ENCODE results near the gene KCNQ2. TPM values are rescaled to one million over a fixed set of nuclear protein-coding genes. Genes with fewer than 3 reads are reported as not detected.

KCNQ2 gene
- total RNA-seq, 2 donors from 2014 or later = 0.33 TPM; not detected in 1

DNA sequence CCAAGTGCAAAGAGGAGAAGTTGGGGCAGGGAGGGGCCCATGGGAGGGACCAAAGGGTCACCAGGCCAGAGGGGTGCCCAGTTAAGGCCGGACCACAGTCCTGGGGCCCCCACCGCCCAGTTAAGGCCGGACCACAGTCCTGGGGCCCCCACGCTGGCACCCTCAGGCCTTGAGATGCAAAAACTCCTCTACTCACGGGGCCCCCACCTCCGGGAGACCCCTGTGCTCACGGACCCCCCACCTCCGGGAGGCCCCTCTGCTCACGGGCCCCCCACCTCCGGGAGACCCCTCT lies 16.9 kb downstream of the KCNQ2 start:
- no peaks in the 10 kb centered on the region for H3K36me3 Mint-ChIP-seq
- no peaks in the 10 kb centered on the region for H3K9me3 Mint-ChIP-seq
- no peak overlapping the region for H3K27ac Mint-ChIP-seq
- DNase-seq (ENCODE audit: low spot score in 2 of 2) (no peak), ATAC-seq (no peak)

DNA sequence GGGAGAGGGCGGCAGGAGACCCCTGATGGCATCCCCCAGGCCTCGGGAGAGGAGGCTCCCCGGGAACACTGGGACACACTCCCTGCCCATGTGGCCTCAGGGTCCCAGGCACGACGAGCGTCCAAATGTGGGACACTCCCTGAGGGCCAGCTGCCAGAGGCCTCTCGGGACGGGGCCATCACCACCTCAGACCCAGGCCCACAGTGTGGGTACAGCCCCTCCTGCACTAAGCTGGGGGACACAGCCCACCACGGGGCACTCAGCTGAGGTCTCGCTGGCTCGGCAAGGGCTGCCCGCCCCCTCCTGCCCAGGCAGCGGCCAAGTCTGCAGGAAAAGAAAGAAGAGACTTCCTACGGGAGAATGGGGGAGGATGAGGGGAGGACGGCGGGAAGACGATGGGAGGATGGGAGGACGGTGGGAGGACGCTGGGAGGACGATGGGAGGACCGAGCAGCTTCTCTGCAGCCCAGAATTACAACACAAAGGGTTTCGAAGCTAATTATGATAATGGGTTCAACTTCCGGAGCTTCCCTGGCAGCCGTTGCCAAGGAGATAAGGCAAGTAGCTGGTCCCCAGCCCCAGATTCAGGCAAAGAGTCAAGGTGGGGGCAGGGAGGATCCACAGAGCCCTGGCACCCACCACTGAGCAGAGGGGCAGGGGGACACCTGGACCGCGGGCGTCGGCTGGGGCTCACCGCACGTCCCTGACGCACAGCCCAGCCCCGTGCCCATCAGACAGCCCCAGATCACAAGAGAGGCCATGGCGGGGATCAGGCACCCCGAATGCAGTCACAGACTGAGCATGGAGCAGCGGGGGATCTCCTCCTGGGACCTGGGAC lies 17.5 kb downstream of the KCNQ2 start:
- Mint-ChIP-seq H3K27ac (no peak overlapping the region), H3K9me3 (no peaks in the 10 kb centered on the region), H3K36me3 (no peaks in the 10 kb centered on the region)
- no peak for ATAC-seq
- no peak for DNase-seq (ENCODE audit: low spot score in 2 of 2)

DNA sequence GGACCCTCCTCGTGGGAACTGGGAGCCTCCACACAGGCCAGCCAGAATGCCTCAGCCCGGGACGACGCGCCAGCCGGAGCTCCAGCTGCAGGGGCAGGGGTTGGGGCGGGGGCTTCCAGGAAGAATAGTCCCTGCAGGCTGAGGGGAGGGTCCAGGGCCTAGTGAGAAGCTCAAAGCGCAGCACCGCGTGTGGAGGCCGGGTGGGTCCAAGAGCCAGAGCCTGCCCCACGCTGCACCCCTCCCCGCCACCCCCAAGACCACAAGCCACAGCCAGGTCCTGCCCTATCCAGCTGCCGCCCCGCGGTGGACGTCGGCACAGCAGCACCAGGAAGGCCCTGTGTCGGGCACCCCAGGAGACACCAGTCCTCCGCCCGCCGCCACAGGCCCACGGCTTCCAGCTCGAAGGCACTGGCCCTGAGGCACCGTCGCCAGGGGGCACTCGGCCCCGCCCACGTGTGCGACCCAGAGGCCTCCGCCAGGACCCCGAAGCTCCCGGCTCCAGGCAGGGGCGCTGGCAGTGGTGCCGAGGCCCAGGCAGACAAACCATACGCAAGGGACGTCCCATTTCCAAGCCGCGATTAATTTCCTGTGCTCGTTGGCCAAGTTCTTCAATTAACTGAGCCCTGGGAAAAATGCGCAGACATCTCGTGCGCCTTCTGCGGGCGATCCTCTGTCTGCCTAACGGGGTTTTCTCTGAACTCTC lies 19.5 kb downstream of the KCNQ2 start:
- ATAC-seq (peak in 1 of 2 donors; percentile 59), DNase-seq (ENCODE audit: low spot score in 2 of 2) (no peak)
- H3K9me3 Mint-ChIP-seq = no peaks in the 10 kb centered on the region
- H3K36me3 Mint-ChIP-seq = no peaks in the 10 kb centered on the region
- H3K27ac Mint-ChIP-seq = no peak overlapping the region

DNA sequence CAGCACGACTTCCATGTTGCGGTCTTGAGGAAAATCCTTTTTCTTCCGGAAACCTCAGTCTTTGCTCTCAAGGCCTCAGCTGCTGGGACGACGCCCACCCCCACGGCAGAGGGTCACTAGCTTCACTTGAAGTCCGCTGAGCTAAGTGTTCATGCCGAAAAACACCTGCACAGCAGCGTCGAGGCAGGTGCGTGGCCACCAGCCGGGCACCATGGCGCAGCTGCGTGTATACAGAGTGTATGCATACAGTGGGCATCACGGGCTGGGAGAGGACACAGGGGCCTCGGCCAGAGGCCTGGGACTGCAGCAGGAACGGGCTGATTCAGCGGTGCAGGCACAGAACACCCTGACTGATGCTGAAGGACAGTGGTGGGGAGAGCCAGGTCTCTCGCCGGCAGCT lies 20.1 kb downstream of the KCNQ2 start:
- Mint-ChIP-seq H3K9me3 (no peaks in the 10 kb centered on the region), H3K27ac (no peak overlapping the region), H3K36me3 (no peaks in the 10 kb centered on the region)
- no peak for ATAC-seq
- DNase-seq (ENCODE audit: low spot score in 2 of 2) = no peak

DNA sequence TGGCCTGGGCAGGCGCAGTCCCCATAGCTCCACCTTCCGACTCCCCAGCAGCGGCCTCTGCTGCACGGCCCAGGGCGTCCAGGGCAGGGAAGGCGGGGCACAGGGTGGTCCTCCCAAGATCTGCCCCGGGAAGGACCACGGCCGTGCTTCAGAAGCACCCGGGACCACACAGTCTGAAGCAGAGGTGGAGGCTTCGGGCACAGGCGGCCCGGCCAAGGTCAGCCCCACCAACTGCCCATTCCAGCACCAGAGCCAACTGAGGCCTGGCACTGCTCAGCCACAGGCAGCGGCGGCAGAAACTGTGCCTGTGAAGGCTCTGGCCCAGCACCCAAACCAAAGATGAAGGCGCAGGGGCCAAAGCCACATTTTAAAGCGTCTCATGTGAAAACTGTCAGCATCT lies 20.6 kb downstream of the KCNQ2 start:
- Mint-ChIP-seq H3K9me3 (no peaks in the 10 kb centered on the region), H3K27ac (no peak overlapping the region), H3K36me3 (no peaks in the 10 kb centered on the region)
- ATAC-seq = no peak
- no peak for DNase-seq (ENCODE audit: low spot score in 2 of 2)

DNA sequence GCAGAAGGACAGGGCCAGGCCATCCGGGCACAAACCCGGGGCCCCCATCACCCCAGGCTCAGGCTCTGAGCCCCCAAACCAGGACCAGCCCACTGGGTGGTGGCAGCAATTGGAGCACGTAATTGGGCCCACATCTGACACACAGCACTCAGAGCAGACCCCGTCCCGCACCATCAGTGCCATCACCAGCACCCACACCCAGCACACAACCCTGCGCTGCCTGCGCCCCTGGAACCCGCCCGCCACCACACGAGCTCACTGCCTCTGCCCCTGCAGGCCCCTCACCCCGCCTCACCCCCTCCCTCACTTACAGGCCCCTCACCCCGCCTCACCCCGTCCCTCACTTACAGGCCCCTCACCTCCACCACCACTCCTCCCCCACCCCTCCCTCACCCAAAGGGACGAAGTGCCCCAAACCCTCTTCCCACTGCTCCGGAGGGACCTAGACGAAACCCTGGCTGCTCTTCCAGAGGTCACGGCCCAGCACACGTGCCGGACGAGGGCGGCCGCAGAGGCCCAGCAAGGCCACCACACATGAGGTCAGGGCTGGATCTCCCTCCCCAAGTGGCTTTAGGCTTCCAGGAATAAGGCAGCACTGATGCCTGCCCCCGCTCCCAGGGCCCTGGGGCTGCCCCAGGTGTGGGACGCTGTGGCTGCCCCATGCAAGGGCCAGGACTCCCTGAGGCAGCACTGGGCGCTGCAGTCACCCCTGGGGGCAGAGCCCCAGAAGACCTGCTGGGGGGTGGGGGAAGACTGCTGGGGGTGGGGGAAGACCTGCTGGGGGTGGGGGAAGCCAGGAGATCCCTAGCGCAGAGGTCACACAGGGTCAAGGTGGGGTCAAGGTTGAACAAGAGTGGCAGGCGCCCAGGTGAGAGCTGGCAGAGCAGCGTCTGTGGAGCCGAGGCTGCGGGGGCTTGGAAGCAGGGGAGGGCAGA lies 22.4 kb downstream of the KCNQ2 start:
- H3K9me3 Mint-ChIP-seq = no peaks in the 10 kb centered on the region
- DNase-seq (ENCODE audit: low spot score in 2 of 2) (no peak), ATAC-seq (peak in 1 of 2 donors; percentile 39)
- H3K27ac Mint-ChIP-seq = no peak overlapping the region
- no peaks in the 10 kb centered on the region for H3K36me3 Mint-ChIP-seq

DNA sequence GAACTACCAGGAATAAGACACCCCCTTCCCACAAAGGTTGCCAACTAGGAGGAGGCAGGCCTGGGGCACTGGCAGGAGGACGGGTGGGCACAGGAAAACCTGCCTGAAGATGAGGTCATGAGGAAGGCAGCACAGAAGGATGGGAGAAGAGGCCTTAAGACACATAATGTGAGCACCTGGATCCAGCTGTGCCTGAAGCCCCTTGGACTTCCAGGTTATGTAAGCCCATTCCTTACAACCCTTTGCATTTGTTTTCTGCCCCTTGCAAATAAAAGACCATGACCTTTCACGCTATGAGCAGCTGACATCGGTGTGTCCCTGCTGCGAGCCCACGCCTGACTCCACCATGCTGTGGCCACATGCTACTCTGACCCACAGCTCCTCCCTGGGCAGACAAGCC lies 23.4 kb downstream of the KCNQ2 start:
- ATAC-seq = no peak

DNA sequence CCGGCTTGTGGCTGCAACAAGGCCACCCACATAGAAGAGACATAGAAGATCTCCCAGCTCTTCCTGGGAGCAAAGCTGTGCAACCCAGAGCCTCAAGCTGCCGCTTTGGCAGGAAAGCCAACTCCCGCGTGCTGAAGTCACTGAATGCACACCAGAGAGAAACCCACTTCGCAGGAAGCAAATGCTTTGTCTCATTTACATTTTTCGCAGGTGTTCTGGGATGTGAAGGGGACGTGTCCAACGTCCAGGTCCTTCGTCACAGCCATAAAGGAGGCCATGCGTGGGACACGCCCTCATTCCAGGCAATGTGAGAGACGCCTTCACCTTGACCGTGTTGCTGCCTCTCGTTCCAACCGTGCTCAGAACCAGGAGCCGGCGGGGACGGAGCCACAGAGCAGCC lies 24.4 kb downstream of the KCNQ2 start:
- no peak for ATAC-seq
- no peaks in the 10 kb centered on the region for H3K36me3 Mint-ChIP-seq
- DNase-seq (ENCODE audit: low spot score in 2 of 2) = no peak
- no peak overlapping the region for H3K27ac Mint-ChIP-seq
- peaks cover 3% of the 10 kb centered on the region in 2 donors for H3K9me3 Mint-ChIP-seq

More for the DNA sequence above, 23.4 kb downstream of the KCNQ2 start:
- Mint-ChIP-seq H3K27ac (no peak overlapping the region), H3K9me3 (no peaks in the 10 kb centered on the region), H3K36me3 (no peaks in the 10 kb centered on the region)
- no peak for DNase-seq (ENCODE audit: low spot score in 2 of 2)

DNA sequence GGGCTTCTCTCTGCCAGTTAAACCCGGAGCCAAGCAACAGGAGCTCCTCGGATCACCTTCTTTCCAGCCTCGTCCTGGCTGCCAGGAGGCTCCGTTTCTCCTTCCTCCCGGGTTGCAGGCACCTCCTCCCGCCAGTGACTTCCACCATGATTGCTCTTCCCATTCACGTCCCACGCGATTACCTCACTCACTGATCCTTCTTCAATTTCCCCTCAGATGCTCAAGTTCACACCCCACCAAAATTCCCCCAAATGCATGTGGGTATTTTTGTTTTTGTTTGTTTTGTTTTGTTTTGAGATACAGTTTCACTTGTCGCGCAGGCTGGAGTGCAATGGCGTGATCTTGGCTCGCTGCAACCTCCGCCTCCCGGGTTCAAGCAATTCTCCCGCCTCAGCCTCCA lies 25.1 kb downstream of the KCNQ2 start:
- DNase-seq (ENCODE audit: low spot score in 2 of 2) = no peak
- no peak overlapping the region for H3K27ac Mint-ChIP-seq
- ATAC-seq = no peak

DNA sequence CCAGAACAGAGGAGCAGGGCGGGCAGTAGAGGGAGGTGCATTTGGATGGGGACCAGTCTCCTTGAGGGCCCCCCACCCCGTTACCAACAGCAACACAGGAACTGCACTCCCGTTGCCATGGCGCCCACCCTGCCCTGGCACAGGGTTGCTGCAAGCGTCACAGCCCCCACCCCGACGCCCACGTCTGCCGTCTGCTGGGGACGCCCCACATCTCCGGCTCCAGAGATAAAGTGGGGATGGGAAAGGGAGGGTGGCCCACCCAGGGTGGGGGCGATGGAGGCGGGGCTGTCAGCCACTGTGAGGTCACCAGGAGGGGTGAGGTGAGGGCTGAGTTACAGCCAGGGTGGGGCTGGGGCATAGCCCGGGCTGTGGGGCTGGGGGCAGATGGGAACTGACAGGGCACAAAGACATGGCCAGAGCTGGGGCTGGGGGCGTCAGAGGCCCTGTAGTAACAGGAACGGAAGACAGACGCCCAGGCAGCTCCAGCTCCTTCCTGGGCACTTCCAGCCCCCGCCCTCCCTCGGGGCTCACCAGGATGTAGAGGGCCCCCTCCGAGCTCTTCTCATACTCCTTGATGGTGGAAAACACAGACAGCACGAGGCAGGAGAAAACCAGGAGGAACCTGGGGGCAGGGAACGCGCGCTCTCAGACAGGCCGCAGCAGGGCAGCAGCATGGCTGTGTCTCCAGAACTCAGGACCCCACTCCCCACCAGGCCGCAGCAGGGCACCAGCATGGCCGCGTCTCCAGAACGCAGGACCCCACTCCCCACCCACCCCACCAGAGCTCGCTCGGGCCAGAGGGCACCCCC lies 26.0 kb downstream of the KCNQ2 start:
- no peak overlapping the region for H3K27ac Mint-ChIP-seq
- no peak for ATAC-seq
- H3K9me3 Mint-ChIP-seq = peaks cover 6 to 7% of the 10 kb centered on the region in 2 donors
- H3K36me3 Mint-ChIP-seq = no peaks in the 10 kb centered on the region
- DNase-seq (ENCODE audit: low spot score in 2 of 2) = no peak

More for the DNA sequence above, 25.1 kb downstream of the KCNQ2 start:
- H3K9me3 Mint-ChIP-seq = peaks cover 6 to 7% of the 10 kb centered on the region in 2 donors
- no peaks in the 10 kb centered on the region for H3K36me3 Mint-ChIP-seq

DNA sequence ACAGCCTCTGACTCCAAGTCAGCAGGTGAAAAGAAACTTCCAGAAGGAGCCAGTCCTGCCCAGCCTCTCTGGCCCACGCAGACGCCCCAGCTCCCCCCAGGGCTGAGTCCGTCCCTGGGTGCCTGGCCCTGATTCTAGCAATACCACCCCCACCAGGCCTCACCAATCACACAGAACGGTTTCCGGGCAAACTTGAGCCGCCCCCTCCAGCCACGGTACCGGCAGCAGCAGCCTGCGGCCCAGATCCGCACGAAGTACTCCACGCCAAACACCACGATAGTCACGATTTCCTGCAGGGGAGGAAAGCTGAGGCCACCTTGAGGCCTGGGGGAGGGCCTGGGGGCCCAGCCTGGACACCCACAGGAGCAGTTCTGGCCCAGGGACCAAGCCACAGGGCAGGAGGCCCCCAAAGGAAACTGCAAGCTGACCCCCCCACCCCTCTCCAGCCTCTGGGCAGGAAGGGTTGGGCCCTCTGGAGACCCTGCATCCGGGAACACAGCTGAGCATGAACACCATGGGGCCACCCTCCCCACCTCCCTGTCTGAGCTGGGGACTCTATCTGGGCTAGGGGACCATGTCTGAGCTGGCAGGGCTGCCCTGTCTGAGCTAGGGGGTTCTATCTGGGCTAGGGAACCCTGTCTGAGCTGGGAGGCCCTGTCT lies 27.2 kb downstream of the KCNQ2 start:
- DNase-seq (ENCODE audit: low spot score in 2 of 2) = no peak
- H3K9me3 Mint-ChIP-seq = peaks cover 6 to 7% of the 10 kb centered on the region in 2 donors
- H3K27ac Mint-ChIP-seq = no peak overlapping the region
- H3K36me3 Mint-ChIP-seq = no peaks in the 10 kb centered on the region
- no peak for ATAC-seq

DNA sequence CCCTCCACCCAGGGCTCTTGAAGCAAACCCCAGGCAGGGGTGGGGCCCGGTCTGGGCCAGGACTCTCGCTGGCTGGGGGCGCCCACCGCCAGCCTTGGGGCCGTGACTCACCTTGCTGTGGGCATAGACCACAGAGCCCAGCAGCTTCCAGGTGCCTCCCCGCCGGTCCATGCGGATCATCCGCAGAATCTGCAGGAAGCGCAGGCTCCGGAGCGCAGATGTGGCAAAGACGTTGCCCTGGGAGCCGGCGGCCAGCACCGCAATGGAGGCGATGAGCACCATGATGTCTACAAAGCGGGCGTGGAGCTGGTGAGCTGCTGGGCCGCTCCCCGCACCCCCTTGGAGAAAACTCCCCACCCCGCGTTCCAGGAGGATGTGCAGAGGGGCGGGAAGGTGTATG lies 27.9 kb downstream of the KCNQ2 start:
- H3K27ac Mint-ChIP-seq = no peak overlapping the region
- ATAC-seq (no peak), DNase-seq (ENCODE audit: low spot score in 2 of 2) (no peak)
- H3K36me3 Mint-ChIP-seq = no peaks in the 10 kb centered on the region
- peaks cover 6 to 7% of the 10 kb centered on the region in 2 donors for H3K9me3 Mint-ChIP-seq

DNA sequence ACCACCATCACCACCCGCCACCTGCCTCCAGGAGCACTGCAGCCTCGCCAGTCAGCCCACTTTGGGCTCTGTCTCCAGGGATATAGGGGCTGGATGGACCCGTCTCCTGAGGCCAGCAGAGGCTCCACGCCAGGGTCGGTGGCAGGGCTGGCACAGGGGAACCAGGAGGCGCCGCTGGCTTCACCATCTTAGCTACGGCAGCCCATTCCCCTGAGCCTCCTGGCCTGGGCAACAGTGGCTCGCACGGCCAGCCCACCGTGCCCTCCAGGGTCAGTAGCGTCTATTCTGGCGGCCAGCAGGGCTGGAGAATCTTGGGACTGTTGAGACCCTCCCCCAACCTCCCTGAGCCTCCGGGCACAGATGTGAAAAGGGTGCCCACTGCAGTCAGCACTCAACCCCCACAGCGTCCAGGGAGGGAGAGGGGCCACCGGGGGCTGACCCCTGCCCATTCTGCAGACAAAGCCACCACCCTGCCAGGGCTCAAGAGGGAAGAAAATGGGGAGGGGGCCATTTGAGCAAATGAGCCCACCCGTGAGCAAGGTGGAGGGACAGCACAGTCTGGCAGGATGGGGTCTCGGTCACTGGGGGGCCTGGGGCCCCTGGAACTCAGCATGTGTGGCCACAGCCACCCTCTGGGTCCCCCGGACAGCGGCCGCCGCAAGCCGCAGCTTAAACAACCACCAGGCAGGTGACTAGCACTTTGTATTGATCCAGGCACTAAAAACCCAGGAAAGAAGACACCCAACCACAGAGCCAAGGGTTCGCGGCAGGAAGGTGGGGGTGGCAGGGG lies 28.7 kb downstream of the KCNQ2 start:
- no peak for ATAC-seq
- Mint-ChIP-seq H3K9me3 (peaks cover 6 to 7% of the 10 kb centered on the region in 2 donors), H3K36me3 (no peaks in the 10 kb centered on the region), H3K27ac (no peak overlapping the region)
- DNase-seq (ENCODE audit: low spot score in 2 of 2) = no peak

DNA sequence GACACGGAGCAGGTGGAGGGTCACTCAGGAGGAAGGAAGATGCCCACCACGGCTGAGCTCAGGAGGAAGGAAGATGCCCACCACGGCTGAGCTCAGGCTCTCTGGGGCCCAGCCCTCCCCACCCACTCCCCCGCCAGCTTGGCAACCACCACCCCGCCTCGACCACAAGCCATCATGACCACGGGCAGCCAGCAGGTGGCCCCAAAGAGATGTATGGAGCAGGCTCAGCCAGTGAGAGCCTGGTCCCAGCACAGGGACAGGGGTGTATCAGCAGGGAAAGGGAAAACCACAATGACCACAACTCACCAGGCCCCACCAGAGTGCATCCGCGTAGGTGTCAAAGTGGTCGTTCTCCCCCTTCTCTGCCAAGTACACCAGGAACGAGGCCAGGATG lies 30.4 kb downstream of the KCNQ2 start:
- Mint-ChIP-seq H3K9me3 (peaks cover 6 to 7% of the 10 kb centered on the region in 2 donors), H3K27ac (peak overlapping the region in 1 of 2 donors; percentile 45), H3K36me3 (no peaks in the 10 kb centered on the region)
- peak; percentile 65 to 72 for DNase-seq (ENCODE audit: low spot score in 2 of 2)
- peak; percentile 47 to 78 for ATAC-seq

All from activated naive CD4-positive, alpha-beta T cell treated with anti-CD3 and anti-CD28 coated beads, Interleukin-2, amount 50 U/mL, for 72 hours (primary cell).